OCI-LY1 (cell line): ENCODE results near the gene ANKH.
"Not testable (repeated sequence)": the region's sequence is repeated elsewhere in the genome, so short reads cannot be mapped to it uniquely, and the experiment has no call there.

ENCODE experiments used
- H2AFZ ChIP-seq: fragments of 200-600 bp; sonication (generic), shearing (Covaris generic); 2 replicates; pipeline ENCODE4 v1.6.0; 2014; ENCODE audit warnings: antibody characterized with exemption, mild to moderate bottlenecking, low read length
- H3F3A ChIP-seq: fragments of 200-600 bp; sonication (generic), shearing (Covaris generic); 2 replicates; pipeline ENCODE4 v1.6.0; 2014; ENCODE audit warnings: mild to moderate bottlenecking, antibody characterized with exemption, low read length, moderate library complexity; ENCODE audit not compliant: insufficient read depth
- H3K27ac ChIP-seq: fragments of 200-600 bp; sonication (generic); 2 replicates; pipeline ENCODE4 v1.5.1; 2014; ENCODE audit warnings: low read length, mixed run types, mild to moderate bottlenecking, low read depth; ENCODE audit not compliant: poor library complexity, severe bottlenecking
- H3K27me3 ChIP-seq: fragments of 200-600 bp; sonication (generic); 2 replicates; pipeline ENCODE4 v1.6.0; 2014; ENCODE audit warnings: antibody characterized with exemption, mild to moderate bottlenecking, low read length, moderate library complexity; ENCODE audit not compliant: insufficient read depth
- H3K36me3 ChIP-seq: fragments of 200-600 bp; sonication (generic); 2 replicates; pipeline ENCODE4 v1.6.1; 2014; ENCODE audit warnings: mild to moderate bottlenecking, antibody characterized with exemption, low read length, moderate library complexity, mixed read lengths; ENCODE audit not compliant: insufficient read depth
- H3K4me1 ChIP-seq: fragments of 200-600 bp; sonication (generic); 2 replicates; pipeline ENCODE4 v1.5.1; 2014; ENCODE audit warnings: mild to moderate bottlenecking, low read length, moderate library complexity; ENCODE audit not compliant: insufficient read depth, severe bottlenecking
- H3K4me2 ChIP-seq: fragments of 200-600 bp; sonication (generic), shearing (Covaris generic); 2 replicates; pipeline ENCODE4 v1.6.1; 2014; ENCODE audit warnings: low read length
- H3K4me3 ChIP-seq: fragments of 200-600 bp; sonication (generic); 2 replicates; pipeline ENCODE4 v1.5.1; 2014; ENCODE audit warnings: low read length, low read depth, mild to moderate bottlenecking, mixed read lengths; ENCODE audit not compliant: poor library complexity, severe bottlenecking
- H3K79me2 ChIP-seq: fragments of 200-600 bp; shearing (Covaris generic); 2 replicates; pipeline ENCODE4 v1.6.1; 2016; ENCODE audit warnings: mixed run types, low read length, mixed read lengths; ENCODE audit not compliant: insufficient read depth
- H3K9ac ChIP-seq: fragments of 200-600 bp; sonication (generic), shearing (Covaris generic); 2 replicates; pipeline ENCODE4 v1.6.1; 2014; ENCODE audit warnings: mild to moderate bottlenecking, low read length, mixed read lengths
- H3K9me2 ChIP-seq: fragments of 200-600 bp; sonication (generic), shearing (Covaris generic); 2 replicates; pipeline ENCODE4 v1.6.1; 2014; ENCODE audit warnings: low read depth, mild to moderate bottlenecking, low read length, mixed read lengths
- H3K9me3 ChIP-seq: fragments of 200-600 bp; shearing (Covaris generic); 2 replicates; pipeline ENCODE4 v1.6.1; 2014; ENCODE audit warnings: low read length, mixed read lengths
- H4K20me1 ChIP-seq: fragments of 200-600 bp; sonication (generic), shearing (Covaris generic); 2 replicates; pipeline ENCODE4 v1.6.0; 2016; ENCODE audit warnings: mild to moderate bottlenecking, low read length; ENCODE audit not compliant: insufficient read depth
- EZH2 ChIP-seq: fragments of 200-600 bp; sonication (generic), shearing (Covaris generic); IDR thresholded peaks from 2 replicates; pipeline ENCODE4 v1.8.0; 2017; ENCODE audit warnings: borderline replicate concordance, mixed run types, mild to moderate bottlenecking, antibody characterized with exemption, low read length, moderate library complexity, mixed read lengths
- TF ChIP-seq, protein P1 (sequence below): fragments of 200-600 bp; sonication (generic), shearing (Covaris generic); IDR thresholded peaks from 2 replicates; pipeline ENCODE4 v1.5.1; 2017; ENCODE audit warnings: mild to moderate bottlenecking, antibody characterized with exemption, low read length, moderate library complexity, mixed read lengths

ANKH gene

GRCh38 chr5:14801792-14802191 is 69.8 kb downstream of the ANKH start:
- TF ChIP-seq EZH2: no peak
- TF ChIP-seq, protein P1, sequence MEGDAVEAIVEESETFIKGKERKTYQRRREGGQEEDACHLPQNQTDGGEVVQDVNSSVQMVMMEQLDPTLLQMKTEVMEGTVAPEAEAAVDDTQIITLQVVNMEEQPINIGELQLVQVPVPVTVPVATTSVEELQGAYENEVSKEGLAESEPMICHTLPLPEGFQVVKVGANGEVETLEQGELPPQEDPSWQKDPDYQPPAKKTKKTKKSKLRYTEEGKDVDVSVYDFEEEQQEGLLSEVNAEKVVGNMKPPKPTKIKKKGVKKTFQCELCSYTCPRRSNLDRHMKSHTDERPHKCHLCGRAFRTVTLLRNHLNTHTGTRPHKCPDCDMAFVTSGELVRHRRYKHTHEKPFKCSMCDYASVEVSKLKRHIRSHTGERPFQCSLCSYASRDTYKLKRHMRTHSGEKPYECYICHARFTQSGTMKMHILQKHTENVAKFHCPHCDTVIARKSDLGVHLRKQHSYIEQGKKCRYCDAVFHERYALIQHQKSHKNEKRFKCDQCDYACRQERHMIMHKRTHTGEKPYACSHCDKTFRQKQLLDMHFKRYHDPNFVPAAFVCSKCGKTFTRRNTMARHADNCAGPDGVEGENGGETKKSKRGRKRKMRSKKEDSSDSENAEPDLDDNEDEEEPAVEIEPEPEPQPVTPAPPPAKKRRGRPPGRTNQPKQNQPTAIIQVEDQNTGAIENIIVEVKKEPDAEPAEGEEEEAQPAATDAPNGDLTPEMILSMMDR: no peak
- Histone ChIP-seq H3K36me3 (peaks cover 21% of the 10 kb centered on the region), H3K79me2 (no peaks in the 10 kb centered on the region), H3K9me2 (no peaks in the 10 kb centered on the region), H3K9ac (no peak overlapping the region), H3K4me3 (no peak overlapping the region), H2AFZ (no peak overlapping the region), H3K4me1 (no peaks in the 10 kb centered on the region), H3K27ac (no peak overlapping the region), H3F3A (no peaks in the 10 kb centered on the region), H3K4me2 (no peak overlapping the region), H3K9me3 (no peaks in the 10 kb centered on the region), H3K27me3 (no peaks in the 10 kb centered on the region), H4K20me1 (no peaks in the 10 kb centered on the region)

GRCh38 chr5:14797385-14797784 is 74.2 kb downstream of the ANKH start:
- H3K4me2 ChIP-seq, H3K9me2 ChIP-seq, H3K9me3 ChIP-seq, H3F3A ChIP-seq, H3K27me3 ChIP-seq, H3K9ac ChIP-seq, H4K20me1 ChIP-seq, H3K4me1 ChIP-seq, H3K27ac ChIP-seq, H3K4me3 ChIP-seq, H3K79me2 ChIP-seq, H2AFZ ChIP-seq: not testable (repeated sequence)
- peaks cover 20% of the 10 kb centered on the region; the same call in 1 of the 2 replicates for H3K36me3 ChIP-seq

- peaks cover 11% of the 10 kb centered on the region; the same call in 1 of the 2 replicates for H3K36me3 ChIP-seq
- H3K79me2 ChIP-seq: no peaks in the 10 kb centered on the region
- no peak overlapping the region for H3K4me2 ChIP-seq
- H3K9ac ChIP-seq: no peak overlapping the region
- no peaks in the 10 kb centered on the region for H3K9me2 ChIP-seq
- H3F3A ChIP-seq: no peaks in the 10 kb centered on the region
- H3K4me3 ChIP-seq: no peak overlapping the region
- no peaks in the 10 kb centered on the region for H4K20me1 ChIP-seq
- H3K4me1 ChIP-seq: peaks cover 8% of the 10 kb centered on the region
- TF ChIP-seq, protein P1: no peak
- no peak for TF ChIP-seq EZH2
- H3K27me3 ChIP-seq: no peaks in the 10 kb centered on the region
- no peak overlapping the region for H3K27ac ChIP-seq
- no peak overlapping the region for H2AFZ ChIP-seq
- H3K9me3 ChIP-seq: no peaks in the 10 kb centered on the region
Observed at GRCh38 chr5:14794583-14795230, 76.9 kb downstream of the ANKH start.

DNA sequence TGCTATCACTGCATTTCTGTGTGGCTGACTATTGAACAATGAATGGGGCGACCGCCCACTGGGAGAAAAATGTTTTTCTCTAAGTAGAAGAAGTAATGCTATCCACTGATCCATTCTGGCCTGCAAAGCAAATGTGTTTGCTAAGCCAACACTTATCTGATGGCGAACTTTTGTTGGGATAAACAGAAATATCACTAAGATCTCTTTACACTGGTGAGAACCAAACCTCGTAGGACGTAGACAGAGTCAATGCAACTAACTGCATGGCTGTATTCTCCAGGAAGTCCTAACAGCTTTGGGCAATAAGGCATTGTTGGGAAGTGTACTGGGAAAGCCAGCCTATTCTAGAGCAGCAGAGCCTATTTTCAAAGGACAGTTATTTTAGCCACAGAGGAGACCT is 77.7 kb downstream of the ANKH start:
- H3K79me2 ChIP-seq: no peaks in the 10 kb centered on the region
- H3F3A ChIP-seq: no peaks in the 10 kb centered on the region
- no peak for TF ChIP-seq EZH2
- TF ChIP-seq, protein P1: no peak
- H3K9me2 ChIP-seq: no peaks in the 10 kb centered on the region
- H4K20me1 ChIP-seq: no peaks in the 10 kb centered on the region
- no peak overlapping the region for H3K4me3 ChIP-seq
- H3K36me3 ChIP-seq: peaks cover 11% of the 10 kb centered on the region; the same call in 1 of the 2 replicates
- no peak overlapping the region for H3K4me2 ChIP-seq
- no peaks in the 10 kb centered on the region for H3K9me3 ChIP-seq
- H3K4me1 ChIP-seq: peaks cover 8% of the 10 kb centered on the region
- no peak overlapping the region for H3K27ac ChIP-seq
- H3K9ac ChIP-seq: no peak overlapping the region
- H3K27me3 ChIP-seq: no peaks in the 10 kb centered on the region
- no peak overlapping the region for H2AFZ ChIP-seq
